ENCODE data around the gene ATXN10.

ATXN10 gene

DNA sequence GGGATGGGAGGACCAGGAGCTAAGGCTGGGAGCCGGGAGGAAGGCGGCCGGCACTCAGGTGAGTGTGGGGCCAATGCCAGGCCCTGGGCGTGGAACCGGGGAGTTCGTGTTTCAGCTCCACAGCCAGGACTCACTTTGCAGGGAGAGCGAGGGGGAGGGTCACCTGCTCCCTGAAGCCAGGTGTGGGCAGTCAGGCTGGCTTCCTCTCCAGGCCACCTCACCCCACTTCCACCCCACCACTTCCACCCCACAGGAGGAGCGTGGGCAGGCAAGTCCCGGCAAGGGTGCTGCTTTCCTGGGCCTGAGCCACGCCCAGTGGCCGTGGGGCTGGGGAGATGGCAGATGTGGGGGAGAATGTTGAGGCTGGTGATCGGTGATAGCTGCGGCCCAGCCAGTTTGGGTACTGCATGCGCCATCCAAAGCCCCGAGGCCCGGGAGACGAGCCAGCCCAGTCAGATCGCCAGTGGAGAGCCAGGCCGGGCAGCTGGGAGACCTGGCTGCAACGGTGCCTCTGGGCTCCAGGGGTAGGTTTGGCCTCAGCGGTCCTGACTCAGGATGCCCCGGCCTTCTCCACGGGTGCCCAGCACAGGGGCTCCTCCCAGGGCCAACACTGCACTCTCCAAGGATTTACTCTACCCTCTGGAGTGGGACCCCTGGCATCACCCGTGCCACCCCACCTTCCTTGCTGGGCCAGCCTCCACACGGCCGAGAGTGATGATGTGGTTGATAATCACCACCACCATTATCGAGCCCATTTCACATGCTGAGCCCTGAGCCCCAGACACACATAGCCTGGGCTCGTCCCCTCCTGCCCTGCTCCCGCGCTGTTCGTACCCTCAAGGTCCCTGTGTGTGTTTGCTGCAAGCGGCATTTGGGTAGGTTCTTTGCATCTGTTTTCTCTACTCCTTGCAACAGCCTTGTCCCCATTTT lies 211.5 kb downstream of the ATXN10 start:
- no peak for DNase-seq

DNA sequence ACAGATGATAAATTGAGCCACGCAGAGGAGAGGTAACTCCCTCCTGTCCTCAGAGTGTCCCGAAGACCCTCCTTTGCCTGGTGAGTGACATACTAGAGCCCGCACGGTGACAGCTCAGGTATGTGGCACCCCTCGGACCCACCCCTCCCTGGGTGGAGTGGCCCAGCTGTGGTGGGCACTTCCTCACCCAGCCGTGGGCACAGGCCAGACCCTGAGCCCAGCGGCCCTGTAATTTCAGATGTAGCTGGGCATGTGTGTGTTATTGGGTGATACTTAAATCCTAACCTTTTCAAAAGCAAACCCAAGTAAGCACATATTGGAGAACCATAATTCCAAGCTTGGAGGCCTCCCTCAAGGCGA lies 212.2 kb downstream of the ATXN10 start:
- no peak for DNase-seq

DNA sequence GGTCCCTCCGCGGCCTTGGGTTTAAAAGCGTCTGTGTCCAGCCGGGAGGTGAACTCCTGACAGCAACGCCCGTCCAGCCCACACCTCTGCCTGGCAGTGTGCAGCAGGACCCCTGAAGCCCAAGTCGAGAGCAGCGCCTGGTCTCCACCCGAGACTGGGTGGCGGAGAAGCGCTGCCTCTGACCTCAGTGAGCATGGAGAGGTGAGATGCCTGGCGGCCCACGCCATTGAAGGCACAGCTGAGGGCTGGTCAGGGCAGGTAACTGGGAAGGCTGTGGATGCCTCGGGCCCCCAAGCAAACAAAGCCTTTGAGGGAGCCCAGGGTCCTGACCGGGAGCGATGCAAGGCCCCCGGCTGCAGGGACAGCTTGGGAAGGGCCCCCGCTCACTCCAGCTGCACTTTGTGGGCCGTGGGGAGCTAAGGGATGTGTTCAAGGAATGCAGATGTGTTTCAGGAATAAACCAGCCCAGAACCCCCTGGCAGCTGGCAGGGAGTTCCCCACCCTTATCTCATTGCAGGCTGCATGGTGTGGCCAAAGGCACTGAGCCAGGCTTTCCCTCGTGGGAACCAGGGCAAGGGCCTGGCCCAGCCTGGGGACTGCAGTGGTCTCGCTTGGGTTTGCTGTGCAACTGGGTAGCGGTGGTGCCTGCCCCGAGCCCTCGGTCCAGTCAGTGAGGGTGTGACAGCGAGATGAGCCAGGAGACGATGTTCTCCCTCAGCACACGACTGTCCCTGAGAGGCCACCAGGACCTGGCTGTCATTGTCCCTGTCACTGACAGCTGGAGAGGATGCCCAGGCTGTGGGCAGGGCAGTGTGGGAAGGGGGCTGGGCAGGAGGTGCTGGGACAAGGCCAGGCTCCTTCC lies 212.8 kb downstream of the ATXN10 start:
- no peak for DNase-seq

DNA sequence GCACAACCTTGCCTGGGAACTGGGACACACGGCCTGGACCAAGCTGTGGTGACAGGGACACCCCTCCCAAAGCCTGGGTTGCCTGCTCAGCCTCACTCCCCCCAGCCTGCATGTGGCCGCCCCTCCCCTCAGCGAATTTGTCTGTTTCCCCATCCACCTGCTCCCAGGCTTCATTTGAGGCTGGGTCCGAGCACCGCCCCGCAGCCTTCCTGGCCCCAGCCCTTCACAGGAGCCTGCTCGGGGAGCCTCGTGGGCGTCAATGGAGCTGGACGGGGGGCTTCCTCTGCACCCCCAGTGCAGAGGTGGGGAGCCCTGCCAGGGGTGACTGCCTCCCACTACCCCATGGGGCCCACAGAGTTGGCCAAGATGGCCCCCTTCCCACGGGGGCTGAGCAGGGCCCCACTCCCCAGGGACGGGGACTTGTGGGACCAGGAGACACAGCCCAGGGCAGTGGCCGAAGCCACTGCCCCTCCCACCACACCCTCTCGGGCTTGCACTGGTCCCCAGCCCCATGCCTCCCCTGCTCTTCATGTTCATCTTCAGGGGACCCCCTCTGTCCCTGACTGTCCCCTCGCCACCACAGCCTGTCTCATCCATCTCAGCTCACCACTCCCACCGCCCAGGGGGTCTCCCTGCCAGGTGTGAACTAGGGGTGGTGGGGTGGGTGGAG lies 213.7 kb downstream of the ATXN10 start:
- no peak for DNase-seq

DNA sequence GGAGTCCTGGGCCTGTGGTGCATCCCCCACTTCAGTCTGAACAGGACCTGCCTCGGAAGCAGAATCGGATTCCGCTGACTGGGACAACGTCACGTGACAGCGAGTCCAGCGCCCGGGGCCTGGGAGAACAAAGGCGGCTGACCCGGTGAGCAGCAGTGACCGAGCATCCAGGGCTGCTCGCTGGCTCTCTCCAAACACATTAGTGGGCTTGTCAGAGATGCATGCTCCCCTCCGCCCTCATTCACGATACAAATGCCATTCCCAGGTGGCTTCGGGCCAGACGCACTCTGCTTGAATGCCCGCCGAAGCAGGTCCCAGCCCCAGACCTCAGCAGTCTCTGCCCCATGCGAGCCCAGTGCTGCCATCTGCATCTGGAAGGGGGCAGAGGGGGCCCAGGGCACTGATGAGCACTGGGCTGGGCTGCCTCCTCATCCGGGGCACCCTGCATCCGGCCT lies 214.3 kb downstream of the ATXN10 start:
- no peak for DNase-seq

DNA sequence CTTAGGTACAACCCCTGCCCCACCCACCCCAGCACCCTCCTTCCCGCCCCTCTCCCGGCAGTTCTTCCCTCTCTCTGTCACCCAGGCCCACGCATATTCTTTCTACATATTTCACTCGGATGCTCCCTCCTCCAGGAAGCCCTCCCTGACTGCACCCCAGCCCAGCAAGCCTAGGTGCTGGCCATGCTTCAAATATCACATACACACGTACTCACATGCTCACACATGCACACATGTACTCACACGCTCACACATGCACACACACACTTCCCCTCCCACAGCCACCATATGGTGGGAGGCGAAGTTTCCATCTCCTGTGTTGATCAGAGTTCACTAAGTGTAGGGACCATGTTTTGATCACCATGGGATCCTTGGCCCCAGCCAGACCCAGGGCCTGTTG lies 214.9 kb downstream of the ATXN10 start:
- DNase-seq, result no peak

DNA sequence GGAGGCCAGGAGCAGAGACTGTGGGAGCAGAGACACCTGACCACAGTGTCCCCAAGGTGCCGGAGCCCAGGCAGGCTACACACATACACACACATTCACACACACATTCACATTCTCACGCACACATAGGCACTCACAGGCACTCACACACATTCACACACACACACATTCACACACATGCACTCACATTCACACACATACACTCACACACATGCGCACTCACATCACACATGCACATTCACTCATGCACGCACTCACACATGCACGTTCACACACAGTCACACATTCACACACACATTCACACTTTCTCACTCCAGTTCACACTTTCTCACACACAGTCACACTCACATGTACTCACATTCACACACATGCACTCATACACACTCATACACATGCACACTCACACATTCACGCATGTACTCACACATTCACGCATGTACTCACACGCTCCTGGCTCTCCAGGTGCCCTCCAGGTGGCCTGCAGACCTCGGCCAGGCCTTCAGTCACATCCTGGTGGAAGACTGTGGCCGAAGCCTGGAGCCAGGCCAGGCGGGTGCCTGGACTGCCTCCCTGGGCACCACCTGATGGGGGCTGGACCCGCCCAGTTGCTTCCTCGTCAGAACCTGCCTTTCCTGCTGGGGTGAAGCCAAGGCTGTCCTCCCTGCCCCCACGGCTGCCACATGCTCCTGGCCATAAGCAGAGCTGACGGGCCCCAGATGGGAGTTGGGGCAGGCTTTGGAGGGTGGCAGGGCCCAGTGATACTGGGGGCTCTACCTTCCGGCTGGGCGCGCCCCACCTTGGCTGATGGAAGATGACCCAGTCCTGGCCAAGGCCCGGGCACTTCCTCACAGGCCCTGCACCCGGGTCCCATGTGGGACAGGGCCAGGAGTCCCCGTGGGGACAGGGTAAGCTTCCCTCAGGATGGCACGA lies 215.8 kb downstream of the ATXN10 start:
- DNase-seq, result no peak

DNA sequence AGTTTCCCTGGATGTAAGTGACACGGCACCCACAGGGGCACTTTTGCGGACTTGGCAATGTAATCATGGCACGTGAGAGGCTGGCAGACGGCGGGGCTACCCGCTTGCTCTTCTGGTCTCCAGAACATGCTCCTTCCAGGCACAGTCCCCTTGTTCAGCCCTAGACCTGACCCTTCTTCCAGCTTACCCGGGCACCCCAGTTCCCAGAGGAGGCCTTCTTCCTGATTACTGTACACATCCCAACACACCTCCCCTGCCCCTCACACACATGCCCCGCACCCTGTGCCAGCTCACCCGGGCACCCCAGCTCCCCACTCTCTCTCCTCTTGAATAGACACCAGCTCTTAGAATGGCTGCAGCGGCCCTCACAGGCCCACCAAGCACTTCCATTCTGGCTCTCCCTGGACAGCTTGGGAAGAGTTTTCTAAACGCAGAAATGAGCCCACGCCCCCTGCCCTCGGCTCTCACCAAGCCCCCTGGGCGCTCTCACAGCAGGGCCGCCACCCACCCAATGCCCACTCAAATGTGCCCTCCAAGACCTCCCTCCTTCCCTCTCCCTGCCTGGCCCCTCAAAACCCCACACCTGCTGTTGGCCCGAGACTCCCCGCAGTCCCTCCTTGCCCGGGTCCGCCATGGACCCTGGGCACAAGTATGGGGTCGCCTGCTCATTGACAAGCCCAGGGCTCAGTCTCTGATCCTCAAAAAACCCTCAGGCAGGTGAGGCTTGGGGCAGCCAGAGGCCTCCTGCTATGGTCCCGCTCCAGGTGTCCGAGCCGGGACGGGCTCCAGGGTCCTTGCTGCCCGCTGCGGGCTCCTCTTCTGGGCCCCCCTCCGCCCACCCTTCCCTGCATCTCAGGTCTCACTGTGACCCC lies 216.8 kb downstream of the ATXN10 start:
- DNase-seq, result no peak

DNA sequence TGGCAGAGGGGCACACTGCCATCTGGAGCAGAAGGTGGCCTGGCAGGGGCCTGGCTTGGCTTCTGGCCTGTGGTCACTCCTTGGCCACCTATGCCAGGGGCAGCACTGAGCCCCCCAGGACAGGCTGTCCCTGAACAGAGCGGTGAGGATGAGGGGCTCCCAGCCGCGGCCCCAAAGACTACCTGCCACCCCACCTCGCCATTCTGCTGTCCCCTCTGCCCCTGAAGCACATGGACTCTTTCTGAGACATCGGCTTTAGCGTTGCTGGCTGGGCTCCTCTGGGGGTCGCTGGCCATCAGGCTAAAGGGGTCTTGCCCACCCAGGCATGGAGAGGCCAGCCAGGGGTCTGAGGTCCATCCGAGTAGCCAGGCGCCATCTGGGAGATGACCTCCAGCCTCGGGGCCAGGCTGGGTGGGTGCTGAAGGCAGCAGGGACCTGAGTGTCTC lies 217.5 kb downstream of the ATXN10 start:
- no peak for DNase-seq

DNA sequence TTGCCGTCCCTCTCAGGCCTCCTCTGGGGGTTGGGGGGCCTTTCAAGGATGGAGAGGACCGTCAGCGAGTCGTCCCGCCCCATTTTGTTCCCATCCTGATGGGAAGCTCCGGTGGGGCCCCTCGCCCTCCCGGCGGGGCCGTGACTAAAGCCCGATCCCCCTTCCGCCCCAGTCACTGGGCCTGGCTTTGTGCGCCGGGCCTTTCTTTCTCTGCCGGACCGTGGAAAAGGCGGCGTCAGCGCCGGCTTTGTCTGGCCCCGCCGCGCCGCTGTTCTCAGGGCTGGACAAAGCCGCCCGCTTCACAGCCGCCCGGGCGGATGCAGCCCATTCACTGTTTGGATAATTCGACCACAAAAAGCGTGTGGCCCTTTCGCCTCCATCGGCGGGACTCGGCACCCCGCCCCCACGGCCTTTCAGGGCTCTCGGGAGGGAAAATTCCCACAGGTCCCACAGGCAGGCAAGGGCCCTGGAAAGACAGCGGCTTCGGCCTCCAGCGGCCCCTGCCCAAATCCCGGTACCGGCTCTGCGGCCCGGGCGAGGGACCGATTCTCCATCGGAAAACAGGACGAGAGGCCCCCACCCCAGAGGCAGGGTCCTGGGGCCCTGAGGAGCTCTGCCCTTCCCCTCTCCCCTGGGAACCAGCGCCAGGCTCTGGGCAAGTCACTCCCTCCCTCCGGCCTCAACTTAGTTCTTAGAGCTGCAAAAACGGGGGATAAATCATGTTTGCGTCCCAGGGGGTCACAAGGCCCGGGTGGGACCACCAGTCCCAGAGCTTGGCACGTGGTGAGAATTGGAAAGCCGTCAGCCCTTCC lies 218.1 kb downstream of the ATXN10 start:
- DNase-seq, result no peak

DNA sequence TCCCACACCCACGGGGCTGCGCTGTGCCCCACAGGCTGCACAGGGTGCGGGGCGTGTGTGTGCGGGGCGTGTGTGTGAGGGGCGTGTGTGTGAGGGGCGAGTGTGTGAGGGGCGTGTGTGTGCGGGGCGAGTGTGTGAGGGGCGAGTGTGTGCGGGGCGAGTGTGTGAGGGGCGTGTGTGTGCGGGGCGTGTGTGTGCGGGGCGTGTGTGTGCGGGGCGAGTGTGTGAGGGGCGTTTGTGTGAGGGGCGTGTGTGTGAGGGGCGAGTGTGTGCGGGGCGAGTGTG lies 218.7 kb downstream of the ATXN10 start:
- DNase-seq, result no peak

DNA sequence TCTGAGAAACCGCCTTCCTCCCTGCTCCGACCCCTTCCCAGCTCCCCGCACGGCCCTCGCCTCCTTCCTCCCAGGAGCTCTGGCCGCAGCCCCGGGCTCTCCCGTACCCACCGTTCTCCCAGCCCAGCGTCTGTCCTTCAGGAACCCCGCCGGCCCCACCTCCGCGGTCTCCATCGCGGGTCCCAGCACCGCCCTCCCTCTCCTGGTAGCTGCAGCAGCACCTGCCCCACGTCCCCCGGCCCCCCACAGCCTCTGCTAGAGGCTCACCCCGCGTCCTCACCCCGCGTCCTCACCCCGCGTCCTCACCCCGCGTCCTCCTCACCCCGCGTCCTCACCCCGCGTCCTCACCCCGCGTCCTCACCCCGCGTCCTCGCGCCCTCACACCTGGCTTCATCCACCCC lies 219.4 kb downstream of the ATXN10 start:
- DNase-seq, result no peak

DNA sequence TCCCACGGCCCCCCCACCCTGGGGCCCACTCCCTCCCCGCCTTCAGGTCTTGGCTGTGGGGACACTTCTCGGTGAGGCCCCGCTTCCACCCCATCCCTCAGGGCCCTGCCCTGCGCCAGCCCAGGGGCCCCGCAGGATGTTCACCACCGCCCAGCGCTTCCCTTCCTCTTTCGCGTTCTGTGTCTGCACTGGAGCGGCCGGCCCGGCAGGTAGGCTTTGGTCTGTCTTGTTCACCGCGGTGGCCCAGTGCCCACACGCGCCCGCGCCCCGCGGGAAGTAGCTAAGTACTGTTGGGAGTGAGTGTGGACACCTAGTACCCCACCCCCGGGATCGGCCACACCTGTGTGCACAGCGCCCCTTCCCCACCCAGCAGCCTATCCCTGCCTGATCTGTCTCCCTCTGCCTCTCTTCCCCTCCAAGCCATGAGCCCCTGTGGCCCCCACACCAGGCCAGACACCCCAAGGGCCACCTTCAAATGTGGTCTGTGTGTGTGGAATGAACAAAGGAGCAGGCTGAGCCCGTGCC lies 219.9 kb downstream of the ATXN10 start:
- DNase-seq, result no peak

DNA sequence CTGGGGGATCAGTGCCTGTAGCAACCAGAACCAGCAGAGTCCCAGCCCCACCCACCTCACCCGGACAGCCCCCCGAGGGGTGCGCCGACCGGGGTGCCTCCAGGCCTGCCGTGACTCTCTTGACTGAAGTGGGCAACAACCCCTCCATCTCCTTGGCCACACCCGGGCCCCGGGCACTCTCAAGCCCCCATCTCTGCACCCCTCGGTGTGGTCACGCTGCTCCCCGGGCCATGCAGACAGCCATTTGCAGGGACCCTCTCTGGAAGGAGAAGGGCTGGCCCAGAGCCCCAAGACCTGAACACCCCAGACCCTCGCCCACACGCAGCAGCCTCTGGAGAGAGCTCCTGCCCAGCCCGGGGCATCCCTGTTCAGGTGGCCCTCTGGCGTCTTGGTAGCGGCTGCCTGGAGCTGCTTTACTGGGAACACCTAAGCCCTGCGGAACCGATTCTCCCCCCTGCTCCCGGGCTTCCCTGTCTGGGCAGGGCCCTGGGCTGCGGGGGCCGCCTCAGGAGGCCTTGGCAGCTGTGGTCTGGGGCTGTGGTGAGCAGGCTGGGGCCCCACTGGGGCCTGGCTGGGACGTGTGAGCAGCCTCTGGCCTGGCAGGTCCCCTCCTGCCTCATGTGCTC lies 220.5 kb downstream of the ATXN10 start:
- no peak for DNase-seq

DNA sequence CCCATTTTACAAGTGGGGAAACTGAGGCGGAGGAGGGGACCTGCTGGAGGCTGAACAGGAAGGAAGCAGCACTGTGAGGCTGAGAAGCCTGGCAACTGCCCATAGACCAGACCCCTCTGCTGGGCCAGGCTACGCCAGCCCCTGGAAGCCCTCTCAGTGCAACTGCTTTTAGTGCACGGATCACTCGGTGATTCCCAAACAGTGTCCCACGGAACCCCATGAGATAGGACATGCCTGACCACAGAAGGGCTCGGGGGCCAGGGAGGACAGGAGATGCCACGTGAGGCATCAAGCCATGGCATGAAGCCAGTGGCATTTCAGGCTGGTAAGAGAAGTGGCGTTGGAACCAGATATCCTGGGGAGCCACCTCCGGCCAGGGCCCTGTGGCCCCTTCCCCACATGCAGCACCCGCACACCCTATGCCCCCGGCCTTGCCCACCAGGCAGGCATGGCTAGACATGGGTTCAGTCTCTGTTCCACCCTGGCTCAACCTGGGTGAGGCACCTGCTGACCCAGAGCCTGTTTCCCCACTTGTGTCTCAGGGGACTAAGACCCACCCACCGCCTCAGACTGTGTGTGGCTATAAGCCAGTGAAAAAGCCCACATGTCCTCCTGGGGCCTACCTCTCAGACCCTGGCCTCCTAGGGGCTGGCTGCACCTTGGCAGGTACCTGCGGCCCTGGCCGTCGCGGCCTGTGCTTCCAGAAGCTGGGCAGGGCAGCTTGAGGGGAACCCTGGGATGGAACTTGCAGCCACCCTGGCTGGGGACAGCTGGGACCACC lies 221.2 kb downstream of the ATXN10 start:
- no peak for DNase-seq

DNA sequence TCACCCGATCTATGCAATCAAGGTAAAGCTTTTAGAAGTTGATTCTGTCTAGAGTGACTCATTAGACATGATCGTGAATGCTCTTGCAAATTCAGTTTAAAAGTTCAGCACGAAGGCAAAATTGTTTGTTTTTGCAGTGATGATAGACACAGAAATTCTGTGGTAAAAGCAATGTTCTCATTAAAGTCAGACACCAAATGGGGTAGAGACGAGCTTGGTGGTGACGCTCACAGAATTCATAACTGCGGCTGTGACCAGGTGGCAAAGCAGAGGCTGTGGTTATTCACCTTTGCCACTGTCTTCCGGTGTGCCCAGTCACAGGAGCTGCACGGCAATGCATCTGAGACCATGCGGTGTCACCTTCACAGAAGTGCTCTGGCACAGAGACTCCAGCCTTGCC lies 221.9 kb downstream of the ATXN10 start:
- no peak for DNase-seq

All from activated CD4-positive, alpha-beta T cell treated with anti-CD3 and anti-CD28 coated beads, Interleukin-2, amount 50 U/mL, for 48 hours (primary cell).